Activated CD4-positive, alpha-beta T cell treated with anti-CD3 and anti-CD28 coated beads, Interleukin-2, amount 50 U/mL, for 1 hour (primary cell): Measurements from ENCODE around the gene RRP12.

Experiments
- DNase-seq: peaks from one replicate; pipeline ENCODE4 v3.0.0-alpha.2; 2020

Gene RRP12

DNA sequence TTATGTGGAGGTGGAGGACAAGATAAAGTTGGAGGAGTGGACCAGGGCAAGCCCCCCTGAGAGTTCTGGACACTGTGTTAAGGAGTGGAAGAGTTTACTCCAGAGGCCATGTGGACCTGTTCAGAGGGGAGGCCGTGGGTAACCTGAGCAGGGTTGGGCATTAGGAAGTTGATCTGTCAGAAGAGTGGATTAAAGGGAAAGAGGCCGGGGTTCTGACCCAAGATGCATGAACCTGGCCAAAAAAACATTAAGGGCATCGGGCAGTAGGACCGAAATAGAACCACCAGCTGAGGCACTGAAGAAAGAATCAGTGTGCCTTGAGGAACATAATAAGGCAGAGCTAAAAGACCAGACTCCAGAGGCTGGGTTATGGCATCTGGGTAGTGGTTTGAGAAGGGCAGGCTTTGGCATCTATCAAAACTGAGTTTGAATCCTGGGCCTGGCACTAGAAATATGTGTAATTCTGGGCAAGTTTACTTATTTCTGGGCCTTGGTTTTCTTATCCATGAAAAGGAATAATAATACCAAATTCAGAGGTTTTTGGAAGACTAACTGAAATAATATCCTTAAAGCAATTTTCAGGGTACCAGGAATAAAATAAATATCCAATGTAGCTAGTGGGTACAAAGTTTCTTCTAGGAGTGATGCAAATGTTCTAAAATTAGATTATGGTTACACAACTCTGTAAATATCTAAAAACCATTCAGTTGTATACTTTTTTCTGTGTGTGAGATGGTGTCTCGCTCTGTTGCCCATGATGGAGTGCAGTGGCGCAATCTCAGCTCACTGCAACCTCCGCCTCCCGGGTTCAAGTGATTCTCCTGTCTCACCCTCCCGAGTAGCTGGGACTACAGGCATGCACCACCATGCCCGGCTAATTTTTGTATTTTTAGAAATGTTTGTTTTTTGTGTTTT lies 93.0 kb downstream of the RRP12 start:
- DNase-seq: no peak

DNA sequence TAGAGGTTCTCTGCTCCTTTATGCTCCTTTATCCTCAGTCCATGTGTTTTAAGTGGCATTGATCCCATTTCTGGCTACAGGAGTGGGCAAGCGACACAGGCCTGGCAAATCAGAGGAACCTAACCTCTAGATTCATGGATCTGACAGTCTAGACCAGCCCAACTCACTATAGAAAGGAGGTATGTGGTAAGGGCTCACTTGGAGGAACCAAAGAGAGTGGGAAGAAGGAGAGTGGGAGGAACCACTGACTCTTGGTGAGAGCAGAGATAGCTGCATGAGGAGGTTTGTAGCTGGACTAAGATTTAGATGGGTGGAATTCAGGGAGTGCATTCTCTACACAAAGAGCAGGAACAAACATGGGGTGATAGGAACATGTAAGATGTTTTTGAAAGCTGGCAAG lies 93.7 kb downstream of the RRP12 start:
- DNase-seq: no peak
